Putamen (tissue), 1 donor: ENCODE data around the gene DCLK1.

Experiments
- DNase-seq: peaks from one replicate; pipeline ENCODE4 v3.0.0-alpha.2; 2016; ENCODE audit warnings: low spot score

DCLK1 gene

GRCh38 chr13:35894636-35895035 is 236.5 kb downstream of the DCLK1 start:
- no peak for DNase-seq

- DNase-seq = no peak
Measured at GRCh38 chr13:35892837-35893814, 238.1 kb downstream of the DCLK1 start.

GRCh38 chr13:35891507-35892441 is 239.4 kb downstream of the DCLK1 start:
- DNase-seq = peak; percentile 60

- DNase-seq = no peak
Measured at GRCh38 chr13:35889560-35889959, 241.6 kb downstream of the DCLK1 start.

GRCh38 chr13:35888981-35889380 is 242.2 kb downstream of the DCLK1 start:
- no peak for DNase-seq

GRCh38 chr13:35888457-35888883 is 242.7 kb downstream of the DCLK1 start:
- DNase-seq = no peak

- DNase-seq = no peak
Measured at GRCh38 chr13:35887115-35887666, 244.0 kb downstream of the DCLK1 start.

GRCh38 chr13:35886332-35887114 is 244.7 kb downstream of the DCLK1 start:
- DNase-seq = no peak

- DNase-seq = no peak
Measured at GRCh38 chr13:35884211-35884760, 246.9 kb downstream of the DCLK1 start.

GRCh38 chr13:35882722-35883497 is 248.3 kb downstream of the DCLK1 start:
- DNase-seq = no peak

- peak; percentile 78 for DNase-seq
Measured at GRCh38 chr13:35881360-35881759, 249.8 kb downstream of the DCLK1 start.

GRCh38 chr13:35879111-35879510 is 252.1 kb downstream of the DCLK1 start:
- DNase-seq = no peak

- DNase-seq = no peak
Measured at GRCh38 chr13:35876601-35877000, 254.6 kb downstream of the DCLK1 start.

- no peak for DNase-seq
Measured at GRCh38 chr13:35874704-35875103, 256.5 kb downstream of the DCLK1 start.

- no peak for DNase-seq
Measured at GRCh38 chr13:35872369-35872768, 258.8 kb downstream of the DCLK1 start.

- no peak for DNase-seq
Measured at GRCh38 chr13:35871561-35871960, 259.6 kb downstream of the DCLK1 start.

GRCh38 chr13:35866801-35867200 is 264.4 kb downstream of the DCLK1 start:
- no peak for DNase-seq

GRCh38 chr13:35865341-35866240 is 265.6 kb downstream of the DCLK1 start:
- DNase-seq = no peak

- DNase-seq = no peak
Measured at GRCh38 chr13:35860661-35861060, 270.5 kb downstream of the DCLK1 start.
